22Rv1 (cell line): ENCODE results near the gene GTF2IRD1.
"Not testable (repeated sequence)": the region's sequence is repeated elsewhere in the genome, so short reads cannot be mapped to it uniquely, and the experiment has no call there.

ENCODE experiments used
- H3K27ac ChIP-seq: fragments of 450-650 bp; 2 replicates; pipeline ENCODE4 v1.5.1; 2017
- ZFX ChIP-seq: fragments of 450-650 bp; IDR thresholded peaks from 2 replicates; pipeline ENCODE4 v1.6.1; 2017; ENCODE audit warnings: antibody characterized with exemption, borderline replicate concordance
- TF ChIP-seq, protein P1 (sequence below): fragments of 450-650 bp; IDR thresholded peaks from 2 replicates; pipeline ENCODE4 v1.5.1; 2017; ENCODE audit warnings: mild to moderate bottlenecking

Gene GTF2IRD1

DNA sequence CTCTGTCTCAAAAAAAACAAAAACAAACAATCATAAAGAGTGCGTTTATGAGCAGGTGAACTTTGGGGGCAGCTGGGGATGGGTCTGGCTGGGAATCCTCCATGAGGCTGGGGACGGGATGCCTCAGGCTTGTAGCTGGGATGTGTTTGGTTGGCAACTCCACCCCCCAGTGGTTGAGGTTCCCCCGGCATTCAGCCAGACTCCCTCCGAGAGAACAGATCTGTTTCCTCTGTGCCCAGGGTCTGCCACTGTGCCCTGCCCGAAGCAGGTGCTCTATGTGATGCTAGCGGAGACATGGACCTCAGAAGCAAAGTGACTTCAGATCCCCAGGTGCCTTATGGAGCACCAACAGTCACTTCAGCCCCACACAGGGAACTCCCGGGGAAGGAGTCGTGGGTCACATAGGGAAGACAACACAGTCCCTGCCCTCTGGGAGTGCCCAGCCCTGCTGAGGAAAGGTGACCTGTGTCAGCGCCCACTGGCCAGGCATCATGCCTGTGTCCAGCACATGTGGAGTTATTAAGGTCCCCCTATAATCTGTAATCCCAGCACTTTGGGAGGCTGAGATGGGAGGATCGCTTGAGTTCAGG is 29.3 kb upstream of the GTF2IRD1 start:
- no peak for TF ChIP-seq ZFX
- TF ChIP-seq, protein P1, sequence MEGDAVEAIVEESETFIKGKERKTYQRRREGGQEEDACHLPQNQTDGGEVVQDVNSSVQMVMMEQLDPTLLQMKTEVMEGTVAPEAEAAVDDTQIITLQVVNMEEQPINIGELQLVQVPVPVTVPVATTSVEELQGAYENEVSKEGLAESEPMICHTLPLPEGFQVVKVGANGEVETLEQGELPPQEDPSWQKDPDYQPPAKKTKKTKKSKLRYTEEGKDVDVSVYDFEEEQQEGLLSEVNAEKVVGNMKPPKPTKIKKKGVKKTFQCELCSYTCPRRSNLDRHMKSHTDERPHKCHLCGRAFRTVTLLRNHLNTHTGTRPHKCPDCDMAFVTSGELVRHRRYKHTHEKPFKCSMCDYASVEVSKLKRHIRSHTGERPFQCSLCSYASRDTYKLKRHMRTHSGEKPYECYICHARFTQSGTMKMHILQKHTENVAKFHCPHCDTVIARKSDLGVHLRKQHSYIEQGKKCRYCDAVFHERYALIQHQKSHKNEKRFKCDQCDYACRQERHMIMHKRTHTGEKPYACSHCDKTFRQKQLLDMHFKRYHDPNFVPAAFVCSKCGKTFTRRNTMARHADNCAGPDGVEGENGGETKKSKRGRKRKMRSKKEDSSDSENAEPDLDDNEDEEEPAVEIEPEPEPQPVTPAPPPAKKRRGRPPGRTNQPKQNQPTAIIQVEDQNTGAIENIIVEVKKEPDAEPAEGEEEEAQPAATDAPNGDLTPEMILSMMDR, result no peak
- H3K27ac ChIP-seq, result no peak overlapping the region

GRCh38 chr7:74428023-74428422 is 25.7 kb upstream of the GTF2IRD1 start:
- TF ChIP-seq ZFX, result no peak
- TF ChIP-seq, protein P1, result no peak
- H3K27ac ChIP-seq, result no peak overlapping the region

DNA sequence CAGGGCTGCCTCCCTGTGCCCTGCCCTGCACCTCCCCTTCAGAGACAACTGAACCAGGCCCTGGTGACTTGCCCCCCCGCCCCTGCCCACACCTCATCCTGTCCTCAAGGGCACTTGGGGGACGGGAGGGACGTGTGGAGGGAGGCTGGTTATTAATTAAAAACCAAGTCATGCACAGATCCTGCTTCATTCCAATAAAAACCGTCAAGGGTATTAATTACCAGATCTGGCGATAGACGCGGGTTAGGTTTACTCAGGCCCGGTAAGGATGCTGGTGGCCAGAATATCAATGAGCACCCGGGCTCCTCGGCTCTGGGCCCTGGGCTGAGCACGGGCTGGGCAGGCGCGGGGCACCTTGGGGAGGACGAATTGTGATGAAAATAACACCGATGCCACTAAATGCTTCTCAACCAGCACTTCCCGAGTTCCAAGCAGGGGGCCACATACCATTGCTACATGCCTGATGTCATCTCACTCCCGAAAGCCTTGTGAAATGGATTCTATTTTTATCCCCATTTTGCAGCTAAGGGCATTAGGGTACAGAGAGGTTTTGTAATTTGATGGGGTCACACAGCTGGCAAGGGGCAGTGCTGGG is 24.5 kb upstream of the GTF2IRD1 start:
- H3K27ac ChIP-seq, result no peak overlapping the region
- TF ChIP-seq ZFX, result no peak
- TF ChIP-seq, protein P1, result no peak

- not testable (repeated sequence) for H3K27ac ChIP-seq
Observed at GRCh38 chr7:74430409-74430808, 23.3 kb upstream of the GTF2IRD1 start.

- no peak overlapping the region for H3K27ac ChIP-seq
- TF ChIP-seq, protein P1, result no peak
- TF ChIP-seq ZFX, result no peak
Observed at GRCh38 chr7:74430961-74431466, 22.7 kb upstream of the GTF2IRD1 start.

- H3K27ac ChIP-seq, result not testable (repeated sequence)
Observed at GRCh38 chr7:74437291-74437571, 16.5 kb upstream of the GTF2IRD1 start.

DNA sequence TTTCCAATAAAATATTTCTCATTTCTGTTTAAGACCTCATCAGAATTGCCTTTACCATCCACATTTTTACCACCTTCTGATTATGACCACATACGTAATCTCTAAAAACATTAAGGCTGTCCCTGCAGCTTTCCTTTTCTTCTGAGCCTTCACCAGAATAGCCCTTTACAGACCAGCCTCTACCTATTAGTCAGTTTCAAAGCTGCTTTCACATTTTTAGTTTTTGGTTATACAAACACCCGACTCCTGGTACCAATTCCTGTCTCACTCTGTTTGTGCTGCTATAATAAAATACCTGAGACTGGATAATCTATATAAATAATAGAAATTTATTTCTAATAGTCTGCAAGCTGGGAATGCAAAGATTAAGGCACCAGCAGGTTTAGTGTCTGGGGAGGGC is 15.4 kb upstream of the GTF2IRD1 start:
- no peak overlapping the region for H3K27ac ChIP-seq
- TF ChIP-seq, protein P1, result no peak
- TF ChIP-seq ZFX, result no peak

DNA sequence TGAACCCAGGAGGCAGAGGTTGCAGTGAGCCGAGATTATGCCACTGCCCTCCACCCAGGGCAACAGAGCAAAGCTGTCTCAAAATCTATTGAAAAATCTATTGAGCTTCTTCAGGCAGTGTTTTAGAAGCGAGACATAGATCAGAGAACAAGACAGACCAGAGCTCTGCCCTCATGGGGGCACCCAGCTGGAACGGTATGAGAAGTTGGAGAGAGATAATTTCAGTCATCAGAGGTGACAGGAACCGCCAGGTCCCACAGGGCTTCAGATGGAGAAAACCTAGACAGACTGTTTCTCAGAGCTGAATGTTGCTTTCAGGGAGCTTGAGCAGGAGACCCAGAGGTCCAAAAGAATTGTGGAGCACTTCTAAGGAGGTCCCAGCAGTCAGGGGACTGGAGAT is 14.2 kb upstream of the GTF2IRD1 start:
- TF ChIP-seq, protein P1, result no peak
- TF ChIP-seq ZFX, result no peak
- no peak overlapping the region for H3K27ac ChIP-seq

DNA sequence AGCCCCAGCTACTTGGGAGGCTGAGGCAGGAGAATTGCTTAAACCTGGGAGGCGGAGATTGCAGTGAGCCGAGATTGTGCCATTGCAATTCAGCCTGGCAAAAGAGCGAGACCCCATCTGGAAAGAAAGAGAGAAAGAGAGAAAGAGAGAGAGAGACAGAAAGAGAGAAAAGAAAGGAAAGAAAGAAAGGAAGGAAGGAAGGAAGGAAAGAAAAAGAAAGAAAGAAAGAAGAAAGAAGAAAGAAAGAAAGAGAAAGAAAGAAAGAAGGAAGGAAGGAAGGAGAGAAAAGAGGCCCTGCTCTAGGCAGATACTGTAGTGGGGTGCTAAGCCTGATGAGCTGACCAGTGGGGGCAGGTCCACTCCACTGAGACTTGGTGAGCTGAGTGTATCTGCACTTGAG is 13.6 kb upstream of the GTF2IRD1 start:
- H3K27ac ChIP-seq, result not testable (repeated sequence)
